Activated naive CD8-positive, alpha-beta T cell treated with anti-CD3 and anti-CD28 coated beads, Interleukin-2, amount 10 ng/mL, durations not matched to agents 7 days and 5 days (primary cell): ENCODE measurements around the gene ARHGEF19. TPM values are rescaled to one million over a fixed set of nuclear protein-coding genes. Genes with fewer than 3 reads are reported as not detected.

Source experiments
- ATAC-seq: fragments of 150-1000 bp; cut with Tn5 transposase; one replicate; pipeline ENCODE4 v1.10.0; 2021; ENCODE audit warnings: low read depth, moderate library complexity
- POLR2A ChIA-PET: fragments of 350-600 bp; sonication (Branson Sonifier 250); formaldehyde crosslinking; loops from one replicate; lab custom pipeline; 2021; ENCODE audit warnings: antibody characterized with exemption; lab: Charles Lee
- DNase-seq: peaks from one replicate; pipeline ENCODE4 v3.0.0; 2021
- H3K27ac Mint-ChIP-seq: one replicate; pipeline ENCODE4 v1.8.0; 2022; ENCODE audit warnings: mild to moderate bottlenecking, mixed read lengths
- H3K27me3 Mint-ChIP-seq: one replicate; pipeline ENCODE4 v1.8.0; 2022; ENCODE audit warnings: mild to moderate bottlenecking, moderate library complexity, mixed read lengths
- H3K36me3 Mint-ChIP-seq: one replicate; pipeline ENCODE4 v1.8.0; 2021; ENCODE audit warnings: mild to moderate bottlenecking, mixed read lengths
- H3K4me1 Mint-ChIP-seq: one replicate; pipeline ENCODE4 v1.8.0; 2021; ENCODE audit warnings: mixed read lengths
- H3K4me3 Mint-ChIP-seq: one replicate; pipeline ENCODE4 v1.8.0; 2022; ENCODE audit warnings: mild to moderate bottlenecking, moderate library complexity, mixed read lengths
- H3K9me3 Mint-ChIP-seq: one replicate; pipeline ENCODE4 v1.8.0; 2021; ENCODE audit warnings: mixed read lengths
- total RNA-seq, 2 experiments: library from RNA; stranded (reverse); gene quantifications; one replicate each; pipeline ENCODE4 v1.2.3, GENCODE V29; 2021

ARHGEF19 gene
- total RNA-seq, 2 experiments from 2014 or later: 7.5 to 10.2 TPM

DNA sequence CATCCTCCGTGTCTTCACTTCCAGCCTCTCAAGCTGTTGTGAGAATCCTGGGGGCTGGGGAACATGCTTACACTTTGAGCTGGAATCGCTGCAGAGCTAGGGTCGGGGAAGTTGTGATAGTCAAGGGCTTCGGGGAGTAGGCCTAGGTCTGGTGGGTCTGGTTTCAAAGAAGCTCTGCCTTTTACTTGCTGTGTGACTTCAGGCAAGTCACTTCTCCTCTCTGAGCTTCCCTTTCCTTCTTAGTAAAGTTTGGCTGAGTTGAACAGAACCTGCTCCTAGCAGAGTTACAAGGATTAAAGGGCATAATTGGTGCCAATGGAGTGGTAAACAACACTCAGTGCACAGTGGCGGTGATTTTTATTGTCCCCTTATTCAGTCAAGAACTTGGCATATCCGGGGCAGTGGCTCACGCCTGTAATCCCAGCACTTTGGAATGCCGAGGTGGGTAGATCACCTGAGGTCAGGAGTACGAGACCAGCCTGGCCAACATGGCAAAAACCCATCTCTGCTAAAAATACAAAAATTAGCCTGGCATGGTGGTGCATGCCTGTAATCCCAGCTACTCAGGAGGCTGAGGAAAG, 25.7 kb downstream of the ARHGEF19 start:
- H3K4me3 Mint-ChIP-seq: no peak overlapping the region
- H3K9me3 Mint-ChIP-seq: no peaks in the 10 kb centered on the region
- H3K4me1 Mint-ChIP-seq: peaks cover 3% of the 10 kb centered on the region
- H3K36me3 Mint-ChIP-seq: no peaks in the 10 kb centered on the region
- H3K27me3 Mint-ChIP-seq: peaks cover 3% of the 10 kb centered on the region
- no peak overlapping the region for H3K27ac Mint-ChIP-seq
- no peak for DNase-seq
- POLR2A ChIA-PET: interaction anchor here (1.0 to 1.4 kb wide), 2 partner anchors 105 to 108 kb away, joined by 5 to 6 read pairs; no protein-coding TSS in a partner anchor
- ATAC-seq: no peak

DNA sequence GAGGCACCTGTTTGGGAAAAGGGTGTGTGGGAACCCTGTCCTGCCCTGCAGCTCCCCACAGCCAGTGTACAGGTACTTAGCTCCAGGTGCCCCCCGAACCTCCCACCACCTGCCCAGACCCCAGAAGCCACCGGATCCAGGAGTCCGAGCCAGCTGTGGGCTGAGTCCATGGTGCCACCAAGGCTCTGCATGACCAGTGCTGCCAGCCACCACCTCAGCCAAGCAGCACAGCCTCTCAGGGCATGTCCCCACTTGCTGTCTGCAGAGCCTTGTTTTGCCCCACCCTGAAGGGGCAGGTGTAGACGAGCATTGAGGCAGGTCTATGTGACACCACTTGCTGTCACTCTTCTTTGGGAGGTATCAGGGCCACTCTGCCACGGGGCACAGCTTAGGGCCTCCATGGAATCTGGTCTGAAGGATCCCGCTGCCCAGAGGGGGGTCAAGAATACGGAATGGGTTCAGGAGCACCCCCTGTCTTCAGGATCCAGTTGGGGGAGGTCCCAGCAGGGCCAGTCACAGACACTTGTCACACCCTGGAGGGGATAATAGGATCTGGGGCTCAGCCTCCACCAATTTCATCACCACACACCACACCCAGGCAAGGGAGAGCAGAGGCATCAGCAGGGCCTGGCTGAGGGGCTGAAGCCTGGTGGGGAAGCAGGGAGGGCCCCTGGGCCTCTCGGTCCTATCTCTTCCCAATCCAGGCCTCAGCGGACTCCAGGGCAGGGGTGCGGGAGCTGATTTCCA, 27.7 kb downstream of the ARHGEF19 start:
- Mint-ChIP-seq H3K36me3 (no peaks in the 10 kb centered on the region), H3K9me3 (no peaks in the 10 kb centered on the region), H3K27me3 (peaks cover 2% of the 10 kb centered on the region), H3K4me1 (peaks cover 3% of the 10 kb centered on the region), H3K4me3 (no peak overlapping the region), H3K27ac (no peak overlapping the region)
- ATAC-seq: no peak
- POLR2A ChIA-PET: no interaction called here
- DNase-seq: no peak

DNA sequence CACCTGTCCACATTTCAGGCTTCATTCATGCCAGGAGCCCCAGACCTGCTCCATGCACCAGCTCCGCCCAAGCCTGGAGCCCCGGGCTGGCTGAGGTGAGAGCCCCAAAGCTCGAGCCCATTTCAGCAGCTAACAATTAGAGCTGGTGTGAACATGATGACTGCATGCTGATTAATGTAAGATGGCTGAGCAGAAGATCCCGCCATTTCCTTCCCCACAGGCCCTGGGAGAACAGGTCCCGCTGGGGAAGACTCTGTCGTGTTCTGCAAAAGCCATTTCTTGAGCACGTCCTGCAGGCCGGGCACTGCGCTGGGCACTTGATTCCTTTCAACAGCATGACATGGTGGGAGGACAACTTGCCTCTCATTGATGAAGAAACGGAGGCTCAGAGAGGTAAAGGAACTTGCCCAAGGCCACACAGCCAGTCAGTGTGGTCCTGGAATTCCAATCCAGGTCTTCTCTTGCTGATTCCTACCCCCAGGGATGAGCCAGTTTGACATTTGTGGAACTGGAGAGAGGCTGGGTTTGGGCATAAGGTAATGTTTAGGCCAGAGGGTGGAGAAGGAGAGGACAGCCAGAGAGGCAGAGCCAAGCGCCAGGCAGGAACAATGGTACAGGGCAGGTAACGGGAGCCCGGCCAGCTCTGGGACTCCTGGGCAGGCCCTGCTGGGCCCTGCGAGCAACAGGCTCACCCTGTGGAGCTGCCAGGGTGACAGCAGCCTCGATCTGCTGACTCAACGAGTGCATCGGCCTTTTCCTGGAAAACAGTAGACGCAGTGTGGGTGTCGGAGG, 28.5 kb downstream of the ARHGEF19 start:
- H3K27me3 Mint-ChIP-seq: no peaks in the 10 kb centered on the region
- no peaks in the 10 kb centered on the region for H3K9me3 Mint-ChIP-seq
- H3K27ac Mint-ChIP-seq: no peak overlapping the region
- POLR2A ChIA-PET: no interaction called here
- peaks cover 3% of the 10 kb centered on the region for H3K4me1 Mint-ChIP-seq
- DNase-seq: no peak
- H3K4me3 Mint-ChIP-seq: no peak overlapping the region
- ATAC-seq: no peak
- no peaks in the 10 kb centered on the region for H3K36me3 Mint-ChIP-seq

DNA sequence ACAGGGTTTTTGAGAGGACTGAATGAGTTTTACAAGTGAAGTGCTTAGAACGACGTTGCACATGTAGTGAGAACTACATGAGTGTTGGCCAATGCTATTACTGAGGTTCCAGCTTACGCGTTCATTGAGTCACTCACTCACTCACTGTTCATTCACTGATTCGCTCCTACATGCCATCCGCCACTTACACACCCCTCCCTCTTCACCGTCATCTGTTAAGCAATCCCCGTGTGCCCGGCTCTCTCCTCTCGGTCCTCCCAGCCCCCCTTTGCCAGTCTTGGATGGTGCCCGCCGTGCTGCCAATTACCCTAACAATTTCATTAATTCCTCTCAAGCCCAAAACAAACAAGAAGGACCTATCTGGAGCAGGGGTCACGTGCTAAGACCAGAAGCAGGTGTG, 29.3 kb downstream of the ARHGEF19 start:
- peaks cover 3% of the 10 kb centered on the region for H3K4me1 Mint-ChIP-seq
- no peaks in the 10 kb centered on the region for H3K9me3 Mint-ChIP-seq
- no peaks in the 10 kb centered on the region for H3K36me3 Mint-ChIP-seq
- H3K27ac Mint-ChIP-seq: no peak overlapping the region
- no peaks in the 10 kb centered on the region for H3K27me3 Mint-ChIP-seq
- no peak overlapping the region for H3K4me3 Mint-ChIP-seq
- DNase-seq (no peak), ATAC-seq (no peak)
- POLR2A ChIA-PET: no interaction called here

DNA sequence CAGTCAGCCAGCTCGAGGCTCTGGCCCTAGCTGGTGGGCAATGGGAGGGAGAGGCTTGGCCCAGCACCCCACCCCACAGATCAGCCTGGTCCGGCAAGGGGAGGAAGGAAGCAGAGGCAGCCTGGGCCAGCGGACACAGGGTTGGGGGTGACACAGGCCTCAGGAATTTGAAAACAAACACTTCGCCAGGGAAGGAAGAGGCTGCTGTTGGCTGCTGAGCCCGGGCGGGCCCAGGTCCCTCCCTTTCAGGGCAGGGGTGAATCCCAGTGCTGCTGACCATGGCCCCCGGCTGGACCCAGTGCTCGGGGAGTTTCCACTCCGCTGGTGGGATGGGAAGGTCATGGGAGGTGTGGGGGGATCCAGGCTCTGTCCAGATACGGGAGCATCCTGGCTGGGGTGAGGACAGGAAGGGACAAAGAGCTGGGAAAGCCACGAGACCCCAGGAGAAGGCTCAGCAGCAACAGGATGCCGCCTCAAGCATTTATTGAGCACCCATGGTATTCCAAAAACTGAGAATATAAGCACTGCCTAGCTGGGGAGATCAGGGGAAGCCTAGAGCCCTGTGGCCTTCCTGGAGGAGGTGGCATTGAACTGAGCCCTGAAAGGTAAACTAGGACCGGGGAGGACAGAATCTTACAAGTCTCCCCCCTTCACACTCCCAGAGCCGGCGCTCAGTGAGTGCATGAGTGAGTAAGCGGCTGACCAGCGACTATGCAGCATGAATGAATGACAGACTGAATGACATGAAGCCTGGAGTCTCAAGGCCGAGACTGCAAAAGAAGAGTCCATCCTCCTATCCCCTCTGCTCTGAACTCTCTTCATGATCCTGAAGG, 30.3 kb downstream of the ARHGEF19 start:
- POLR2A ChIA-PET: interaction anchor here (0.6 kb wide), 2 partner anchors 97 to 318 kb away, joined by 3 to 4 read pairs; no protein-coding TSS in a partner anchor
- H3K27ac Mint-ChIP-seq: no peak overlapping the region

DNA sequence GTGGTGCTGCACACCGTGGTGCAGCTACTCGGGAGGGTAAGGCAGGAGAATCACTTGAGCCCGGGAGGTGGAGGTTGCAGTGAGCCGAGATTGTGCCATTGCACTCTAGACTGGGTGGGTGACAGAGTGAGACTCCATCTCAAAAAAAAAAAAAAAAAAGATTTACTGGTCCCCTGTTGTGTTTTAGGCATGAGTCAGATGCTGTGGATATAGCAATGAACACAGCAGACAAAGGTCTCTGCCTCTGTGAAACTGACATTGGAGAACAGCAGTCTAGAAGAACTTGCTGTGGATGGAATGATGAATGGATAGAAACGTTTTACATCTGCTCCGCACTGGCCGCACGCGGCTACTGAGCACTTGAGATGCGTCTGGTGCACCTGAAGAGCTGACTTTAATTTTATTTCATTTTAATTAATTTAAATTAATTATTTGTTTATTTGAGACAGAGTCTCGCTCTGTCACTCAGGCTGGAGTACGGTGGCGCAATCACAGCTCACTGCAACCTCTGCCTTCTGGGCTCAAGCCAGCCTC, 32.1 kb downstream of the ARHGEF19 start:
- POLR2A ChIA-PET: interaction anchor here (0.7 to 0.8 kb wide), 2 partner anchors 46 to 171 kb away, joined by 4 read pairs; no protein-coding TSS in a partner anchor
- H3K9me3 Mint-ChIP-seq: no peaks in the 10 kb centered on the region
- H3K27ac Mint-ChIP-seq: no peak overlapping the region
- H3K36me3 Mint-ChIP-seq: no peaks in the 10 kb centered on the region
- no peaks in the 10 kb centered on the region for H3K4me1 Mint-ChIP-seq
- peaks cover 2% of the 10 kb centered on the region for H3K27me3 Mint-ChIP-seq
- no peak for ATAC-seq
- no peak overlapping the region for H3K4me3 Mint-ChIP-seq
- DNase-seq: no peak

More for the DNA sequence above, 30.3 kb downstream of the ARHGEF19 start:
- H3K27me3 Mint-ChIP-seq: peaks cover 2% of the 10 kb centered on the region
- no peaks in the 10 kb centered on the region for H3K4me1 Mint-ChIP-seq
- H3K4me3 Mint-ChIP-seq: no peak overlapping the region
- ATAC-seq (no peak), DNase-seq (no peak)
- H3K9me3 Mint-ChIP-seq: no peaks in the 10 kb centered on the region
- no peaks in the 10 kb centered on the region for H3K36me3 Mint-ChIP-seq

DNA sequence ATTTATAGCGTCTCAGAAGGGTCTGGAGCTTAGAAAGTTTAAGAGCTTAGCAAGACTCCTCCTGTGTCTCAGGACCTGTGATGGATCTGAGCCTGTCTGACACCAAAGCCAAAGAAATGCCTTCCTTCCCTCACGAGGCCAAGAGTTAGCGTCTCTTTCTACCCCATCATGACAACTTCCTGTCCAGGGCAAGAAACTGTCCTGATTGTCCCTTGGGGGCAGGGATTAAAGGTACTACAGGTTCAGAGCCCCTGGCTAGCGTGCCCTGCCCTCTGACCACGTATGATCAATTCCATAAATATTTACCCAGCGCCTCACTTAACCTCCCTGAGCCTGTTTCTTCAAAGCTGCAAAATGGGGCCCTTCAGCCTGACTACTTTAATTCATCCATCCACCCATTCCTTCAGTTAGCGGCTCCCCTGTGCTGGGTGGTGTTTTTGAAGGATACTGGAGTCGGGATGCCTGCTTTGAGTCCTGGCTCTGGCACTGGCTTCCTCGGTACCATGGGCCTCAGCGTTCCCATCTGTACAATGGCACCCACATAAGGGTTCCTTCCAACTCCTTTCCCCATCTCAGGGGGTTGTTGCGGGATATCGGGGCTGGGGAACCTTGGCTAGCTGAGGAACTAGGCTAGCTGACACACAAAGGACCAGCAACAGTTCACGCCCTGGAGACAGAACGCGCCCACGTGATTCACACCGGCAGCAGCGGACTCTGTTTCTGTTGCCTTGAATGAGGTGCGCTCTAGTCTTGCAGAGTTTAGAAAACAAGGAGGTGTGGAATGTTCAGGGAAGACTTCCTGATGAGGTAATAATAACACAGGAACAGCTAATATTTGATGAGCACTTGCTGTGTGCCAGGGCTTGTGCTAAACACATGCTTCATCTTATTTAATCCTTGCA, 33.6 kb downstream of the ARHGEF19 start:
- H3K4me1 Mint-ChIP-seq: no peaks in the 10 kb centered on the region
- no peaks in the 10 kb centered on the region for H3K36me3 Mint-ChIP-seq
- POLR2A ChIA-PET: interaction anchor here (0.6 kb wide), 1 partner anchor 31 kb away, joined by 3 read pairs; no protein-coding TSS in a partner anchor
- peaks cover 2% of the 10 kb centered on the region for H3K27me3 Mint-ChIP-seq
- no peak overlapping the region for H3K4me3 Mint-ChIP-seq
- DNase-seq (no peak), ATAC-seq (no peak)
- H3K27ac Mint-ChIP-seq: no peak overlapping the region
- H3K9me3 Mint-ChIP-seq: no peaks in the 10 kb centered on the region

DNA sequence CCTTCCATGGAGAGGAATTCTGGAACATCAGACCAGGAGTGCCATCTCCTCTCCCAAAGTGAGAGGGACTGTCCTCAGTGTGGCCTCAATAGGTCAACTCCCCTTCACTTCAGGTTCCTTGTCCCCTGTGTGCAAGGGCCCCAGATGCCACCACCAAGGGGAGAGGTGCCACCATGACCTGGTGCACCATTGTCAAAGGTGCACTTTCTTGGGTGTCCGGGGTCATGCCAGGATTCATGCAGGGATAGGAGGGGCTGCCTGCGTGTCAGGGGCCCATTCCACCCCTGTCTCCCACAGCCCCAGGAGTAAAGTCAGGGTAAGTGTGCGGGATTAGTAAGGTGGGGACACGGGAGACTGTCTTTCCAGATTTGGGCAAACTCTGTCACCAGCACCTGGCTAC, 35.1 kb downstream of the ARHGEF19 start:
- Mint-ChIP-seq H3K9me3 (no peaks in the 10 kb centered on the region), H3K36me3 (no peaks in the 10 kb centered on the region), H3K27ac (no peak overlapping the region), H3K4me1 (no peaks in the 10 kb centered on the region), H3K4me3 (no peak overlapping the region), H3K27me3 (peaks cover 5% of the 10 kb centered on the region)
- DNase-seq (no peak), ATAC-seq (no peak)
- POLR2A ChIA-PET: no interaction called here

DNA sequence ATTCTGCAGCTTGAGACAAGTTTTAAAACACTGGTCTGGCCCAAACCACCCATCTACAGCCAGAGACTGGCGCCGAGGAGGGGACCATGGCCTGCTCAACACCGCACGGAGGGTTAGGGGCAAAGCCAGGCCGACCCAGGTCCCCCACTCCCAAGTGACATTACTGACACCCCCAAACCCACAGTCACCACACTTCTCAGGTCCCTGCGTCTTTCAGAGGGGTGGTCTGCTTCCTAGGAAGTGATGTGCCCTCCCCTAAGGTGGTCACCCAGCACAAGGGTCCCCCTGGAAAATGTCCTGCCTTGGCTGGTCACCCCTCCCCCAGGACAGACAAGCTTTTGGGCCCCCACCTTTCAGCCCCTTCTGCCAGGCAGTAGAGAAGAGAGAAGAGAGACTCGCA, 35.8 kb downstream of the ARHGEF19 start:
- DNase-seq (no peak), ATAC-seq (no peak)
- H3K9me3 Mint-ChIP-seq: no peaks in the 10 kb centered on the region
- POLR2A ChIA-PET: no interaction called here
- no peaks in the 10 kb centered on the region for H3K36me3 Mint-ChIP-seq
- peaks cover 5% of the 10 kb centered on the region for H3K27me3 Mint-ChIP-seq
- no peak overlapping the region for H3K4me3 Mint-ChIP-seq
- no peak overlapping the region for H3K27ac Mint-ChIP-seq
- no peaks in the 10 kb centered on the region for H3K4me1 Mint-ChIP-seq

DNA sequence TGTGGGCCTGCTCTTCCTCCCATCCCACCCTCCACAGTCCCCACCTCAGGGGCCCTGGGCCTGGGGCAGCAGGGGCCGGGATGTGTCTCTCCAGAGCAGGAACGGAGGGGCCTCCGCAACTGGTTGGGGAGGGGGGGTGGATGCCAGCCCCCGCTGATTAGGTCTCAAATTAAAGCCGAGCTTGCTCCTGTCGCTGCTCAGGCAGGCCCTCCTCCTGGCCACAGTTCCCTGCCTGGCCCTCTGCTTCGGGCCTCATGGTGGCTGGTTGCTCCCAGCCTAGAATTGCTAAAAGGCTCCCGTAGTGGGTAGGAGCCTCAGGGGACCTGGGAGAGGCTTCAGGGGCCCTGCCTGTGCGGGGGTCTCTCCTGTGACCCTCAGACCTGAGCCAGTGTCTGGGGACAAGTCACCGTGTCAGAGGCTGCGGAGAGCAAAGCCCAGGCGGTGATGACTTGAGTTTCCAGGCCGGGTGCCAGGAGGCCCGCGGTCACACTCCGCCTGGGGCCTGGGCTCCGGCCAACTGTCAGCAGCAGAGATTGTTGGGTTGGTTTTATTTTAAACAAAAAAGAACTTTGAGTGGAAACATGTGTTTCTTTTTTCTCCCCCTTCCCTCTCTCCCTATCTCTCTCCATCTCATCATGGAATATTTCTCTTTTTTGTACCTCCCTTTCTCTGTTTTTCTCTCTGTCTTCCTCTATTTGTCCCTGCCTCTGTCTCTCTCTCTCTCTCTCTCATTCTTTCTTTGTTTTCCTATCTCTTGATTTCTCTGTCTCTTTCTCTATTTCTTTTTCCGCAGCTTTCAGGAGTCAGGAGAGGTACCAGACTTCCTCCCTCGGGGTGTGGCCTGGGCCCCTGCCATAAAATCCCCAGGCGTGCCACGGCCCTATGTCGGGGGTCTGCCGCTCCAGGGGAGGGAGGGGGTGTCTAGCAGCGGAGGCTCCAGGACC, 36.6 kb downstream of the ARHGEF19 start:
- no peaks in the 10 kb centered on the region for H3K4me1 Mint-ChIP-seq
- no peak overlapping the region for H3K27ac Mint-ChIP-seq
- DNase-seq (no peak), ATAC-seq (no peak)
- H3K9me3 Mint-ChIP-seq: no peaks in the 10 kb centered on the region
- H3K27me3 Mint-ChIP-seq: peaks cover 5% of the 10 kb centered on the region
- H3K36me3 Mint-ChIP-seq: no peaks in the 10 kb centered on the region
- H3K4me3 Mint-ChIP-seq: no peak overlapping the region
- POLR2A ChIA-PET: interaction anchor here (1.7 kb wide), 1 partner anchor 29 kb away, joined by 3 read pairs; no protein-coding TSS in a partner anchor
